Esophagus squamous epithelium (tissue), 5 donors: Measurements from ENCODE around the gene ZNF516. TPM values are rescaled to one million over a fixed set of nuclear protein-coding genes. Genes with fewer than 3 reads are reported as not detected.

Experiments used
- DNase-seq: peaks from one replicate; lab custom pipeline; 2025; lab: John Stamatoyannopoulos, UW
- H3K27ac ChIP-seq, 4 donors: fragments of 200-600 bp; sonication (generic); one replicate each; pipeline ENCODE4 v1.5.1; 2016 to 2019; ENCODE audit warnings: mild to moderate bottlenecking in 1 of 4
- H3K27me3 ChIP-seq, 4 donors: fragments of 200-600 bp; sonication (generic); 1 replicate in 3 of 4; 2 replicates in 1 of 4; pipeline versions ENCODE4 v1.5.1 to v1.6.0; 2017 to 2021; ENCODE audit warnings: antibody characterized with exemption in 1 of 4
- H3K36me3 ChIP-seq, 3 donors: fragments of 200-600 bp; sonication (generic); one replicate each; pipeline ENCODE4 v1.5.1; 2016 to 2019
- H3K4me1 ChIP-seq, 3 donors: fragments of 200-600 bp; sonication (generic); one replicate each; pipeline ENCODE4 v1.5.1; 2017 to 2019
- H3K4me3 ChIP-seq, 4 donors: fragments of 200-600 bp; sonication (generic); 1 replicate in 3 of 4; 2 replicates in 1 of 4; pipeline ENCODE4 v1.5.1; 2016 to 2019; ENCODE audit warnings: mild to moderate bottlenecking in 2 of 4, moderate library complexity in 1 of 4
- H3K9me3 ChIP-seq, 3 donors: fragments of 200-600 bp; sonication (generic); one replicate each; pipeline ENCODE4 v1.5.1; 2016 to 2019
- CTCF ChIP-seq, 6 experiments: fragments of 450-650 bp in 4 of 6; fragments of 200-600 bp in 2 of 6; sonication (generic) in 2 of 6; IDR thresholded peaks; one replicate each; pipeline ENCODE4 v1.5.1; 2016 to 2019; ENCODE audit warnings: antibody characterized with exemption in 6 of 6, mild to moderate bottlenecking in 4 of 6, moderate library complexity in 4 of 6
- POLR2A ChIP-seq, 4 donors: fragments of 450-650 bp; IDR thresholded peaks; one replicate each; pipeline ENCODE4 v1.6.1; 2017; ENCODE audit warnings: antibody characterized with exemption in 4 of 4, mild to moderate bottlenecking in 4 of 4, moderate library complexity in 3 of 4
- WGBS, 2 donors: methylation state at CpG; one replicate each; pipeline ENCODE4 v1.1.5; 2018; 5-methylcytosine and 5-hydroxymethylcytosine counted together
- intact Hi-C: fragments of 100-400 bp; cut with DNase I; formaldehyde crosslinking; loops from one replicate; pipeline ENCODE4 v1.15.0; 2022
- total RNA-seq, 4 donors: library from RNA; depleted of rRNA; stranded (reverse); fragments of >200 nt; gene quantifications; one replicate each; pipeline ENCODE4 v1.1.0, GENCODE V29; 2016
- donor health status: DM: yes; HTN: yes; CAD: no.

ZNF516 gene
- total RNA-seq, 4 donors from 2014 or later, result 18.0 to 23.9 (median 19.2) TPM

DNA sequence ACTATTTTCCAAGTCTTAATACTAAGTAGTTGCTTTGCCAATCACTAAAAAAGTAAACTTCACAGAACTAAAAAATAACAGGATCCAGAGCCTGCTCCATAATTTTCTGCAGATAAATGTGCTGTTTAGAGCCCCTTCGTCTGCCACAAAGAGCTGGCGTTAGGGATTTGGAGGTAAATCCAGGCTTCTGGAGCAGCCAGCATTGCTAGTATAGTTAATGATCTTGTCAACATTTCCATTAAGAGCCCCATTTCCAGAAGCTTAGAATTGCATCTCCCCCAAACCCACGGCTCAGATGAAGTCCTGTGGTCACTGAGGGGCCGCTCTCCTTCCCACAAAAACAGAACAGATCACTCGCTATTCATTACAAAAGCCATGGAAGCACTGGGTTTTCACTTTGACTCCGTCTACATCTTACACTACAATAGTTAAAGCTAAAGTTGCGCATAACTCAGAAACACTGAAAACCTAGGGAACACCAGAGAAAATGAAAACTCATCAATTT, 41.9 kb downstream of the ZNF516 start:
- H3K9me3 ChIP-seq, result no peaks in the 10 kb centered on the region
- 75 to 88% methylated on average over 7 of the region's 7 CpGs for WGBS, 2 donors
- TF ChIP-seq POLR2A (IDR thresholded peaks at IDR 0.05) (no peak), CTCF (IDR thresholded peaks at IDR 0.05) (no peak)
- no peak overlapping the region for H3K4me3 ChIP-seq
- intact Hi-C loops, result no loop called here
- no peak for DNase-seq
- peaks cover 0 to 6% (median 0%) of the 10 kb centered on the region in 3 donors for H3K36me3 ChIP-seq
- H3K4me1 ChIP-seq, result peaks cover 5 to 88% (median 26%) of the 10 kb centered on the region in 3 donors
- no peaks in the 10 kb centered on the region for H3K27me3 ChIP-seq
- peak overlapping the region in 1 of 4 donors; percentile 86 for H3K27ac ChIP-seq

GRCh38 chr18:76452357-76452756, 42.7 kb downstream of the ZNF516 start:
- no peaks in the 10 kb centered on the region for H3K27me3 ChIP-seq
- intact Hi-C loops, result no loop called here
- 69 to 73% methylated on average over 8 of the region's 8 CpGs for WGBS, 2 donors
- no peaks in the 10 kb centered on the region for H3K36me3 ChIP-seq
- H3K4me1 ChIP-seq, result peaks cover 5 to 94% (median 27%) of the 10 kb centered on the region in 3 donors
- TF ChIP-seq POLR2A (IDR thresholded peaks at IDR 0.05), result no peak
- no peak for TF ChIP-seq CTCF (IDR thresholded peaks at IDR 0.05)
- no peak for DNase-seq
- no peaks in the 10 kb centered on the region for H3K9me3 ChIP-seq
- peak overlapping the region in 1 of 4 donors; percentile 75 for H3K4me3 ChIP-seq
- peak overlapping the region in 3 of 4 donors; percentile 86 to 91 (median 87) for H3K27ac ChIP-seq

- DNase-seq, result no peak
- Histone ChIP-seq H3K4me1 (peaks cover 5 to 97% (median 27%) of the 10 kb centered on the region in 3 donors), H3K27ac (peak overlapping the region; percentile 71 to 91 (median 86)), H3K4me3 (peak overlapping the region; percentile 37 to 75 (median 57)), H3K9me3 (no peaks in the 10 kb centered on the region), H3K27me3 (no peaks in the 10 kb centered on the region), H3K36me3 (no peaks in the 10 kb centered on the region)
- TF ChIP-seq CTCF (IDR thresholded peaks at IDR 0.05) (no peak), POLR2A (IDR thresholded peaks at IDR 0.05) (no peak)
- WGBS, 2 donors, result 33 to 35% methylated on average over 26 to 27 of the region's 28 CpGs
- intact Hi-C loops, result no loop called here
Observed at GRCh38 chr18:76451396-76452331, 43.4 kb downstream of the ZNF516 start.

DNA sequence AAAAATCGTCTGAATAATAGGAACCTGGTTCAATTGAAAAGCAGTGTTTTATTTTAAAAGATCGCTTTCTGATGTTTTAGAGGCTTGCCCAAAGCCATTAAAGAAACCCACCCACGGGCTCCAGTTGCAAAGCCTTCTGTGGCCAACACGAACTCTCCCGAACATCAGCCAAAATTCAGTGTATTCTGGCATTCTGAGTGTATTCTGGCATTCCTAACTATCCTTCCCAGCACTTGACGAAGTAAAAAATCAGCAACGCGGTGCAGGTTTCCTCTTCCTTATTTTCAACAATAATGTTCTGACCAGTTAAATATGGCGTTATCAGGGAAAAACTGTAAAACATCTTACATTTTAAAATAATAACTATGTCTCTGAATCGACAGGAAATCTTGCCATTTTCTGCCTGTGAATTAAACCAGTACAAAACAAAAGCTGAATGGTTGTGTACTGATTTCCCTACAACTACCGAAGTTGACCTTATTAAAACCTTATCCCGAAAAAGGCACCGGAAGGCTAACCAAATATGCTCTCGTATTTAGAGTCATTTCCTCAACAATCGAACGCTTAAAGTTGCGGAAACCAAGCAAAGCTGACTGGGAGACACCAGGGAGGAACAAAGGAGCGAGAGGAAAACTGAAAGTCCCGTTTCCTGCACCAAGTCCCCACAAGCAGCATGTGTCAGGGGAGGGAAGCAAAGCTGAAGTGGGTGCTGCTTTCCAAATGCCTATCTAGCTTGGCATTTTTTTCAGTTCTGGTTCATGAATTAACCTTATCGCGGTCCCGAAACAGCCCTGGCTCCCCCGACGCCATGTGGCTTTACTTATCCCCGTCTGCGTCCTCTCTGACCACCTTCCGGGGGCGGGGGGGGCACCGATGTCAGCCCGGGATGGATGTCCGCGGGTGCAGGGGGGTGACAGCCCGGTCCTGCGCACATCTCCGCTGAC, 44.3 kb downstream of the ZNF516 start:
- Histone ChIP-seq H3K4me1 (peaks cover 5 to 97% (median 36%) of the 10 kb centered on the region in 3 donors), H3K9me3 (no peaks in the 10 kb centered on the region), H3K4me3 (peak overlapping the region; percentile 37 to 75 (median 57)), H3K36me3 (no peaks in the 10 kb centered on the region), H3K27ac (peak overlapping the region; percentile 71 to 91 (median 86)), H3K27me3 (no peaks in the 10 kb centered on the region)
- 4 to 5% methylated on average over 25 to 26 of the region's 35 CpGs for WGBS, 2 donors
- DNase-seq, result no peak
- intact Hi-C loops, result no loop called here
- no peak for TF ChIP-seq CTCF (IDR thresholded peaks at IDR 0.05)
- no peak for TF ChIP-seq POLR2A (IDR thresholded peaks at IDR 0.05)
